Panc1 (cell line): ENCODE results near the gene CDK5RAP1. TPM values are rescaled to one million over a fixed set of nuclear protein-coding genes. Genes with fewer than 3 reads are reported as not detected.

Source experiments
- ATAC-seq: fragments of 200-7000 bp; cut with Tn5 transposase; 2 replicates; pipeline ENCODE4 v1.9.1; 2020; ENCODE audit warnings: mild to moderate bottlenecking, moderate library complexity
- BruUV-seq: library from RNA; stranded (reverse); fragments of 400-500 nt; replicated peaks from 2 replicates; lab custom pipeline; 2021; lab: Mats Ljungman, UMichigan
- CTCF ChIA-PET: fragments of 300-600 bp; sonication (Branson Sonifier 250); formaldehyde crosslinking; loops from one replicate; lab custom pipeline; 2022; ENCODE audit warnings: antibody characterized with exemption; lab: Charles Lee
- POLR2A ChIA-PET: fragments of 300-600 bp; sonication (Branson Sonifier 250); formaldehyde crosslinking; loops from one replicate; lab custom pipeline; 2022; ENCODE audit warnings: antibody characterized with exemption; lab: Charles Lee
- DNase-seq: peaks from one replicate; pipeline ENCODE4 v3.0.0-alpha.2; 2010; ENCODE audit warnings: low read depth, low spot score
- H3K27ac ChIP-seq: 2 replicates; pipeline ENCODE4 v1.5.1; 2011; ENCODE audit warnings: mild to moderate bottlenecking, low read length, inconsistent platforms
- H3K27me3 ChIP-seq: fragments of 200-500 bp; sonication (Bioruptor generic); 2 replicates; pipeline ENCODE4 v1.6.0; 2014; ENCODE audit warnings: low read length, inconsistent platforms; ENCODE audit not compliant: control insufficient read depth, insufficient read depth
- H3K36me3 ChIP-seq: fragments of 200-500 bp; sonication (Bioruptor generic); 2 replicates; pipeline ENCODE4 v1.5.1; 2014; ENCODE audit warnings: inconsistent platforms, mild to moderate bottlenecking, low read length, moderate library complexity; ENCODE audit not compliant: control insufficient read depth, insufficient read depth
- H3K4me1 ChIP-seq: 2 replicates; pipeline ENCODE4 v1.5.1; 2011; ENCODE audit warnings: inconsistent platforms, mild to moderate bottlenecking, low read length, moderate library complexity; ENCODE audit not compliant: control insufficient read depth, insufficient read depth
- H3K4me3 ChIP-seq, 2 experiments: 2 replicates each; pipeline ENCODE4 v1.5.1; 2011 to 2012; ENCODE audit warnings: low read depth in 2 of 2, low read length in 2 of 2, mild to moderate bottlenecking in 2 of 2, inconsistent platforms in 1 of 2, moderate library complexity in 1 of 2
- H3K9me3 ChIP-seq: fragments of 200-500 bp; sonication (Bioruptor generic); 2 replicates; pipeline ENCODE4 v1.5.1; 2014; ENCODE audit warnings: low read depth, mild to moderate bottlenecking, inconsistent platforms, low read length, moderate library complexity; ENCODE audit not compliant: control insufficient read depth, insufficient read depth
- POLR2AphosphoS5 ChIP-seq: IDR thresholded peaks from 2 replicates; pipeline ENCODE4 v1.6.1; 2012; ENCODE audit warnings: mild to moderate bottlenecking, low read depth, low read length, moderate library complexity
- REST ChIP-seq, 2 experiments: IDR thresholded peaks; 2 replicates each; pipeline ENCODE4 v1.6.1; 2011 to 2012; ENCODE audit warnings: low read depth in 2 of 2, control low read depth in 1 of 2, low read length in 1 of 2, mild to moderate bottlenecking in 1 of 2, moderate library complexity in 1 of 2; ENCODE audit not compliant: insufficient read depth in 1 of 2
- SIN3A ChIP-seq: IDR thresholded peaks from 2 replicates; pipeline ENCODE4 v1.6.1; 2012; ENCODE audit warnings: low read depth, mild to moderate bottlenecking, low read length, moderate library complexity, borderline replicate concordance; ENCODE audit not compliant: insufficient read depth
- TCF7L2 ChIP-seq: IDR thresholded peaks from 2 replicates; pipeline ENCODE4 v1.6.1; 2011; ENCODE audit warnings: mild to moderate bottlenecking, low read depth, low read length, inconsistent platforms
- in situ Hi-C: cut with HindIII; loops from 2 replicates; pipeline ENCODE4 v1.10.0; 2016; ENCODE audit warnings: low sequenced_read_pairs, low pct_unique_long_range_greater_than_20kb
- intact Hi-C: fragments of 100-400 bp; cut with micrococcal nuclease; formaldehyde crosslinking; loops from one replicate; pipeline ENCODE4 v1.10.0; 2022; ENCODE audit not compliant: unreplicated experiment
- total RNA-seq: library from RNA; stranded (reverse); gene quantifications from one replicate; pipeline ENCODE4 v1.2.1, GENCODE V29; 2021; ENCODE audit not compliant: unreplicated experiment
- TF ChIP-seq, protein P1 (sequence below): fragments of 450-650 bp; IDR thresholded peaks from 2 replicates; pipeline ENCODE4 v1.5.1; 2017; ENCODE audit warnings: mild to moderate bottlenecking

Gene CDK5RAP1
- total RNA-seq, 1 experiment from 2014 or later = 34.8 TPM

- in situ Hi-C loops (no loop called here), intact Hi-C loops (no loop called here)
- H3K36me3 ChIP-seq = no peaks in the 10 kb centered on the region
- H3K27ac ChIP-seq = no peak overlapping the region
- CTCF ChIA-PET = interaction anchor here (0.7 kb wide), 1 partner anchor 274 kb away, joined by 4 read pairs; no protein-coding TSS in a partner anchor
- no peaks in the 10 kb centered on the region for H3K27me3 ChIP-seq
- TF ChIP-seq SIN3A (no peak), POLR2AphosphoS5 (no peak), TCF7L2 (no peak), REST (IDR thresholded peaks at IDR 0.05; ENCODE audit: insufficient read depth in 1 of 2, low read depth in 2 of 2, low read length in 1 of 2) (no peak)
- TF ChIP-seq, protein P1, sequence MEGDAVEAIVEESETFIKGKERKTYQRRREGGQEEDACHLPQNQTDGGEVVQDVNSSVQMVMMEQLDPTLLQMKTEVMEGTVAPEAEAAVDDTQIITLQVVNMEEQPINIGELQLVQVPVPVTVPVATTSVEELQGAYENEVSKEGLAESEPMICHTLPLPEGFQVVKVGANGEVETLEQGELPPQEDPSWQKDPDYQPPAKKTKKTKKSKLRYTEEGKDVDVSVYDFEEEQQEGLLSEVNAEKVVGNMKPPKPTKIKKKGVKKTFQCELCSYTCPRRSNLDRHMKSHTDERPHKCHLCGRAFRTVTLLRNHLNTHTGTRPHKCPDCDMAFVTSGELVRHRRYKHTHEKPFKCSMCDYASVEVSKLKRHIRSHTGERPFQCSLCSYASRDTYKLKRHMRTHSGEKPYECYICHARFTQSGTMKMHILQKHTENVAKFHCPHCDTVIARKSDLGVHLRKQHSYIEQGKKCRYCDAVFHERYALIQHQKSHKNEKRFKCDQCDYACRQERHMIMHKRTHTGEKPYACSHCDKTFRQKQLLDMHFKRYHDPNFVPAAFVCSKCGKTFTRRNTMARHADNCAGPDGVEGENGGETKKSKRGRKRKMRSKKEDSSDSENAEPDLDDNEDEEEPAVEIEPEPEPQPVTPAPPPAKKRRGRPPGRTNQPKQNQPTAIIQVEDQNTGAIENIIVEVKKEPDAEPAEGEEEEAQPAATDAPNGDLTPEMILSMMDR = no peak
- no peak overlapping the region for H3K4me3 ChIP-seq
- ATAC-seq (no peak), DNase-seq (no peak)
- POLR2A ChIA-PET = no interaction called here
- no peaks in the 10 kb centered on the region for H3K9me3 ChIP-seq
- no TSS peak for BruUV-seq
- H3K4me1 ChIP-seq = no peaks in the 10 kb centered on the region
These were observed 10.6 kb upstream of the CDK5RAP1 start for GRCh38 chr20:33411711-33412483.

GRCh38 chr20:33411242-33411641 lies 9.9 kb upstream of the CDK5RAP1 start:
- TF ChIP-seq POLR2AphosphoS5 = no peak
- no peak for TF ChIP-seq SIN3A
- TF ChIP-seq TCF7L2 = no peak
- TF ChIP-seq, protein P1 = no peak
- no peak for TF ChIP-seq REST (IDR thresholded peaks at IDR 0.05; ENCODE audit: insufficient read depth in 1 of 2, low read depth in 2 of 2, low read length in 1 of 2)
- H3K4me3 ChIP-seq = no peak overlapping the region
- CTCF ChIA-PET = interaction anchor here (0.7 kb wide), 1 partner anchor 274 kb away, joined by 4 read pairs; no protein-coding TSS in a partner anchor

More at GRCh38 chr20:33411242-33411641, 9.9 kb upstream of the CDK5RAP1 start:
- Histone ChIP-seq H3K27ac (no peak overlapping the region), H3K36me3 (no peaks in the 10 kb centered on the region), H3K27me3 (no peaks in the 10 kb centered on the region), H3K4me1 (no peaks in the 10 kb centered on the region), H3K9me3 (no peaks in the 10 kb centered on the region)
- DNase-seq (no peak), ATAC-seq (no peak)
- intact Hi-C loops (no loop called here), in situ Hi-C loops (no loop called here)
- BruUV-seq = no TSS peak
- POLR2A ChIA-PET = no interaction called here
